ENCODE measurements around the gene FLCN. TPM values are rescaled to one million over a fixed set of nuclear protein-coding genes. Genes with fewer than 3 reads are reported as not detected.

Gene FLCN
- total and polyA plus RNA-seq, 2 of the 13 experiments (the other 11 are each of a cell fraction or from before 2014, with no cell fraction given), result 16.6 to 24.9 TPM

DNA sequence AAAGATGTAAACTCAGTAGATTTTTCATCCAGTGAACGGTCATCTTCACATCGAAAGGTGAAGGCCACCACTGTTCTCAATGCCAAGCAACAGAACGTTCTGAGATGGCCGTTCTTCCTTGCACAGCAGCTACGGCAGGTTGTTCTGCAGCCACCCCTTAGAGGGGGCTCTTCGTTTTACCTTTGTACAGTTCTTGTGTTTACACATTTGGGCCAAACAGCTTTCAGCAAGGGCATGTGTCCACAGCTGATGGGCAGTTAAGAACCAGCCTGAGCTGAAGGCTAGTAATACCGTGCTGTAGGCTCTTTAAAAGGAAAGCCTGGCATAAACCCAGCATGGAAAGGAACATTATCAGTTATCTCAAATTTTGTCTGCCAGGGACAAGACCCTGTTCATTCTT, 46.8 kb downstream of the FLCN start:
- Histone ChIP-seq H4K20me1 (ENCODE audit: insufficient read depth, low read length) (no peaks in the 10 kb centered on the region), H3K36me3 (replicated peaks in 1 of 2; ENCODE audit: control insufficient read depth in 1 of 2, insufficient read depth in 2 of 2, low read length in 2 of 2) (peaks cover 0 to 3% of the 10 kb centered on the region in 2 experiments; a peak in 3 of 5 replicates), H3K9ac (ENCODE audit: insufficient read depth, low read depth, low read length) (no peak overlapping the region), H2AFZ (ENCODE audit: low read length) (no peak overlapping the region), H3K27me3 (ENCODE audit: control insufficient read depth in 1 of 2, insufficient read depth in 2 of 2, low read length in 2 of 2) (no peaks in the 10 kb centered on the region), H3K9me3 (ENCODE audit: low read length) (no peaks in the 10 kb centered on the region), H3K79me2 (ENCODE audit: insufficient read depth, low read length) (no peaks in the 10 kb centered on the region), H3K4me1 (ENCODE audit: insufficient read depth, low read length) (peaks cover 28% of the 10 kb centered on the region), H3K4me3 (replicated peaks in 1 of 3; ENCODE audit: insufficient read depth in 1 of 3, low read depth in 2 of 3, low read length in 3 of 3) (no peak overlapping the region), H3K4me2 (ENCODE audit: low read depth, low read length) (peak overlapping the region; percentile 14; the same call in 1 of the 2 replicates), H3K27ac (ENCODE audit: extremely low read length, insufficient read depth, low read length) (peak overlapping the region; percentile 54)
- ATAC-seq (peak; percentile 89), DNase-seq (ENCODE audit: low spot score) (peak; percentile 40), FAIRE-seq (peak; percentile 76)
- POLR2A ChIA-PET, result interaction anchor here (1.0 kb wide), 1 partner anchor 47 kb away, joined by 3 read pairs; the partner anchor contains the start of gene FLCN
- intact Hi-C loops (cut with micrococcal nuclease; ENCODE audit: unreplicated experiment) (no loop called here), in situ Hi-C loops (cut with HindIII; ENCODE audit: extremely low pct_ligation_motif_present, low pct_unique_long_range_greater_than_20kb) (no loop called here)
- no TSS peak for BruUV-seq (replicated peaks)
- WGBS (ENCODE audit: low lambda C conversion rate), result 63% methylated on average over 7 of the region's 7 CpGs
- CTCF ChIA-PET (ENCODE audit: low intra/inter-chr PET ratio, low total read pairs), result no interaction called here
- no peak for TF ChIP-seq ZNF891 (CRISPR knock-in tag; IDR thresholded peaks at IDR 0.05)
- TF ChIP-seq RXRB (CRISPR knock-in tag; IDR thresholded peaks at IDR 0.05; ENCODE audit: borderline replicate concordance), result peak; percentile 14; the same call in 1 of the 2 replicates
- TF ChIP-seq SP140L (CRISPR knock-in tag; IDR thresholded peaks at IDR 0.05; ENCODE audit: borderline replicate concordance), result no peak
- 0 out of 2 replicates have a peak, but pooled peaks have one; percentile 12 for TF ChIP-seq SAP130 (CRISPR knock-in tag; IDR thresholded peaks at IDR 0.05; ENCODE audit: low read depth)
- TF ChIP-seq ZNF724P (CRISPR knock-in tag; IDR thresholded peaks at IDR 0.05; ENCODE audit: borderline replicate concordance), result 0 out of 2 replicates have a peak, but pooled peaks have one; percentile 48
- no peak for TF ChIP-seq LCORL (IDR thresholded peaks at IDR 0.05)
- peak; percentile 59; the same call in 1 of the 2 replicates for TF ChIP-seq LCORL (CRISPR knock-in tag; IDR thresholded peaks at IDR 0.05)
- no peak for TF ChIP-seq THAP11 (CRISPR knock-in tag; IDR thresholded peaks at IDR 0.05)
- TF ChIP-seq, protein P1, sequence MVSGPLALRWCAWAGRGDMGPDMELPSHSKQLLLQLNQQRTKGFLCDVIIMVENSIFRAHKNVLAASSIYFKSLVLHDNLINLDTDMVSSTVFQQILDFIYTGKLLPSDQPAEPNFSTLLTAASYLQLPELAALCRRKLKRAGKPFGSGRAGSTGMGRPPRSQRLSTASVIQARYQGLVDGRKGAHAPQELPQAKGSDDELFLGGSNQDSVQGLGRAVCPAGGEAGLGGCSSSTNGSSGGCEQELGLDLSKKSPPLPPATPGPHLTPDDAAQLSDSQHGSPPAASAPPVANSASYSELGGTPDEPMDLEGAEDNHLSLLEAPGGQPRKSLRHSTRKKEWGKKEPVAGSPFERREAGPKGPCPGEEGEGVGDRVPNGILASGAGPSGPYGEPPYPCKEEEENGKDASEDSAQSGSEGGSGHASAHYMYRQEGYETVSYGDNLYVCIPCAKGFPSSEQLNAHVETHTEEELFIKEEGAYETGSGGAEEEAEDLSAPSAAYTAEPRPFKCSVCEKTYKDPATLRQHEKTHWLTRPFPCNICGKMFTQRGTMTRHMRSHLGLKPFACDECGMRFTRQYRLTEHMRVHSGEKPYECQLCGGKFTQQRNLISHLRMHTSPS (CRISPR knock-in tag; IDR thresholded peaks at IDR 0.05; ENCODE audit: low read depth), result peak; percentile 21; the same call in 1 of the 2 replicates
- TF ChIP-seq STAG1 (CRISPR knock-in tag; IDR thresholded peaks at IDR 0.05), result peak; percentile 40
- TF ChIP-seq ZMYM4 (CRISPR knock-in tag; IDR thresholded peaks at IDR 0.05), result peak; percentile 48; the same call in 1 of the 2 replicates
- TF ChIP-seq YY1 (IDR thresholded peaks at IDR 0.05; ENCODE audit: insufficient read depth, insufficient replicate concordance, low read depth, low read length), result no peak
- TF ChIP-seq, protein P2, sequence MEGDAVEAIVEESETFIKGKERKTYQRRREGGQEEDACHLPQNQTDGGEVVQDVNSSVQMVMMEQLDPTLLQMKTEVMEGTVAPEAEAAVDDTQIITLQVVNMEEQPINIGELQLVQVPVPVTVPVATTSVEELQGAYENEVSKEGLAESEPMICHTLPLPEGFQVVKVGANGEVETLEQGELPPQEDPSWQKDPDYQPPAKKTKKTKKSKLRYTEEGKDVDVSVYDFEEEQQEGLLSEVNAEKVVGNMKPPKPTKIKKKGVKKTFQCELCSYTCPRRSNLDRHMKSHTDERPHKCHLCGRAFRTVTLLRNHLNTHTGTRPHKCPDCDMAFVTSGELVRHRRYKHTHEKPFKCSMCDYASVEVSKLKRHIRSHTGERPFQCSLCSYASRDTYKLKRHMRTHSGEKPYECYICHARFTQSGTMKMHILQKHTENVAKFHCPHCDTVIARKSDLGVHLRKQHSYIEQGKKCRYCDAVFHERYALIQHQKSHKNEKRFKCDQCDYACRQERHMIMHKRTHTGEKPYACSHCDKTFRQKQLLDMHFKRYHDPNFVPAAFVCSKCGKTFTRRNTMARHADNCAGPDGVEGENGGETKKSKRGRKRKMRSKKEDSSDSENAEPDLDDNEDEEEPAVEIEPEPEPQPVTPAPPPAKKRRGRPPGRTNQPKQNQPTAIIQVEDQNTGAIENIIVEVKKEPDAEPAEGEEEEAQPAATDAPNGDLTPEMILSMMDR (CRISPR knock-in tag; IDR thresholded peaks at IDR 0.05), result peak; percentile 63
- TF ChIP-seq, protein P3, sequence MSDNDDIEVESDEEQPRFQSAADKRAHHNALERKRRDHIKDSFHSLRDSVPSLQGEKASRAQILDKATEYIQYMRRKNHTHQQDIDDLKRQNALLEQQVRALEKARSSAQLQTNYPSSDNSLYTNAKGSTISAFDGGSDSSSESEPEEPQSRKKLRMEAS (IDR thresholded peaks at IDR 0.05), result 0 out of 2 replicates have a peak, but pooled peaks have one; percentile 34
- peak; percentile 72; the same call in 1 of the 2 replicates for TF ChIP-seq ZNF7 (CRISPR knock-in tag; IDR thresholded peaks at IDR 0.05)
- peak; percentile 69 for TF ChIP-seq PPARG (CRISPR knock-in tag; conservative IDR thresholded peaks at IDR 0.05)
- no peak for TF ChIP-seq FOXA1 (IDR thresholded peaks at IDR 0.05)
- TF ChIP-seq FOXA1 (CRISPR knock-in tag; IDR thresholded peaks at IDR 0.05), result 0 out of 2 replicates have a peak, but pooled peaks have one; percentile 39
- TF ChIP-seq FOXA3 (CRISPR knock-in tag; IDR thresholded peaks at IDR 0.05), result peak; percentile 48
- TF ChIP-seq FOXO1 (CRISPR knock-in tag; IDR thresholded peaks at IDR 0.05), result 0 out of 2 replicates have a peak, but pooled peaks have one; percentile 27
- TF ChIP-seq NCOA2 (CRISPR knock-in tag; IDR thresholded peaks at IDR 0.05), result no peak
- peak; percentile 27; the same call in 1 of the 2 replicates for TF ChIP-seq ZNF331 (CRISPR knock-in tag; IDR thresholded peaks at IDR 0.05)
